Activated CD8-positive, alpha-beta memory T cell treated with anti-CD3 and anti-CD28 coated beads, Interleukin-2, amount 50 U/mL, for 24 hours (primary cell): ENCODE measurements around the gene SLC6A6.

Experiments
- DNase-seq: peaks from one replicate; pipeline ENCODE4 v3.0.0-alpha.2; 2020; ENCODE audit errors: extremely low read depth

Gene SLC6A6

DNA sequence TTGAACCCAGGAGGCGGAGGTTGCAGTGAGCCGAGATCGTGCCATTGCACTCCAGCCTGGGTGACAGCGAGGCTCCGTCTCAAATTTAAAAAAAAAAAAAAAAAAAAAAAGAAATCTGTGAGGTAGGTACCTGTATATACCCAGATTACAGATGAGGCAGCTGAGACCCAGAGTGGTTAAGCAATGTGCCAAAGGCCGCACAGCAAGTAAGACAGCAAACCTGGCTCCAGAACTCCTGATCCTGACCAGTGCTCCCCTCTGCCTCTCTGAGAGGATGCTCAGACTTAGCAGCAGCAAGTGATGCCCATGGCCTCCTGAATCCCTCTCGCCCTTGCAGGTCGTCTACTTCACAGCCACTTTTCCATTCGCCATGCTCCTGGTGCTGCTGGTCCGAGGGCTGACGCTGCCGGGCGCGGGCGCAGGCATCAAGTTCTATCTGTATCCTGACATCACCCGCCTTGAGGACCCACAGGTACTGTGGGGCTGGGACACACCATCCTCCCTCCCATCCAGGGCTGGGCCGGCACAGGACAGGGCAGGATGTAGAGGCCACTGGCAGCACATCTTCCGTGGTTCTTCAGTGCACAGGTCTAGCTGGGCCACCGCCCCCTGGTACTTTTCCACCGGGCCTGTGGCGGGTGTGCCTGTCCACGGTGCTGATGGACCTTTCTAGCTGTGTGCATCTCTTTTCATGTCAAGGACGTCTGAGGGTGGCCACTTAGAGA, 63.9 kb downstream of the SLC6A6 start:
- no peak for DNase-seq

DNA sequence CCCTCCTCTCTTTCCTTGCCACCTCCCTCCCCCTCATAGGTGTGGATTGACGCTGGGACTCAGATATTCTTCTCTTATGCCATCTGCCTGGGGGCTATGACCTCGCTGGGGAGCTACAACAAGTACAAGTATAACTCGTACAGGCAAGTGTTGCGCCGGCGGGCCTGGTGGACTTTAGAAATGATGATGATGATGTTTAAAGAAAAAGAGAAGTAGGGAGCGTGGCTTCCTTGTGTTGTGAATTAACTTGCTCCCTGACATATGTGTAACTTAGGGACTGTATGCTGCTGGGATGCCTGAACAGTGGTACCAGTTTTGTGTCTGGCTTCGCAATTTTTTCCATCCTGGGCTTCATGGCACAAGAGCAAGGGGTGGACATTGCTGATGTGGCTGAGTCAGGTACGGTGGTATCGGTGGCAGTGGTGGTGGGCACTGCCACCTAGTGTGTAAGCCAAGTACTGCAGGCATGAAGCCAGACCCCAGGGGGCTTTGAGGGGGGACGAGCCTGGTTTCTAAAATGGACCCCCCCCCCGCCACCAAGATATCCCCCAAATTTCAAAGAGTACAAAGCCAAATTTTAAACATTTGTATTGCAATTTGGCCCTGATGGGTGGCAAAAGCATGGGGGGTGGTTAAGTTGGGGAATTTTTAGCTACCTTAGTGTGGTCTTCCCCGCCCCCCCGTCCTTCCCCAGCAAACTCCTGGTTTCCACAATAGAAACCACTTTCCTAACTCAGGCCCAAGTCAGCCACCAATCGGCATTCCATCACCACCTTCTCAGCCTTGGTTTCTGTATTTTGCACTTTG, 65.6 kb downstream of the SLC6A6 start:
- no peak for DNase-seq

- DNase-seq, result no peak
Measured at GRCh38 chr3:14468621-14468981, 66.2 kb downstream of the SLC6A6 start.

GRCh38 chr3:14470461-14470860, 68.1 kb downstream of the SLC6A6 start:
- no peak for DNase-seq

DNA sequence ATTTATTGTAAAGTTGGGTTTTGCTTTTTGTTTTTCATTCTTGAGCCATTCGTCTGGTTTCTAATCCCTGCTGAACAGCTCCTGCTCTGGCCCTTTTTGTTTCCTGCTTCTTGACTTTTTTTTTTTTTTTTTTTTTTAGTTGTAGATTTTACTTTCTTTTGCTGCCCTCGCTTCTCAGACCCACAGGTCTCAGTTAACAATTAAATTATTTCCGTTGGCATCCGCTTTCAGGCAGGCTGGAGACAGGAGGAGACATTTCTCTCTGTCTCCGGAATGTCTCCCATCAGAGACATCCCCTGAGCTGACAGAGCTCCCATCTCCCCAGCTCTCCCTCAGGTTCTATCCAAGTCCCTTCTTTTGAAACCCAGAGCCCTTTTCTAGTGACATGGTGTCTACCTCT, 68.6 kb downstream of the SLC6A6 start:
- no peak for DNase-seq

DNA sequence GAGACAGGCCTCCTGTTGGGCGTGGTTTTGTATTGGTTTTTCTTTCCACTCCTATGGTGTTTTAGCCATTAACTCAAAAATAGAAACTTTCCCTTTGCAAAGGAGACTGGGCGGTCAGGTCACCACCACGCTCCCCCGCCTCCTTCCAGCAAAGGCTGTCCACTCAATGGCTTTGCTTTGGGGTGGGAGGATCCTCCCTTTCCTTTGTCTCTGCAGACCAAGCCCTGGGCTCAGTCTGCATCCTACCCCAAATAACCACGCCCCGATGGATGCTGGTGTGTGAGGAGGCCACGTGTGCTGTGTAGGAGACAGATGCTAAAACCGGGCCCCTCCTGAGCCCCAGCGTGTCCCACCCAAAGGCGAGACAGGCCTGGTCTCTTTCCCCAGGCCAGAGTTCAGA, 69.3 kb downstream of the SLC6A6 start:
- DNase-seq, result no peak

- DNase-seq, result no peak
Measured at GRCh38 chr3:14472471-14473351, 70.3 kb downstream of the SLC6A6 start.

DNA sequence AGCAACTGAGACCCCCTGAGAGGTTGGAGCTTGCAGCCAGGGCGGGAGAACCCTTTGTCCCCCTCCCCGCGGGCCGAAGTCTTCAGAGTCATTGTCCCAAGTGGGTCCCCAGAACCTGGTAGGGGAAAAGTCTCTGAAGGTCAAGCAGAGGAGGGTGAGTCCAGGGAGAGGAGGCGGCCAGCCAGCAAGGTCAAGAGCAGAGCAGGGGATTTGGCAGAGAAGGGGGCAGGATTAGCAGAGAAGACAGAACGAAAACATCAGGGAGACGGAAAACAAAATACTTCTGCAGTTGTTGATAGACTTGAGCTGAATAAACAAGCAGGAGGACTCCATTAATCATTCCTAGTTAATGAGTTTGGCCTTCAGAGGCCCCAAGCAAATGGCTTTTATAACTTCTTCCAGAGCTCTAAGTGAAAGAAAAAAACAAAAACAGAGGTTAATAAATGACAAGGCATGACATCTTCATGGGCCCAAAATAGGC, 71.0 kb downstream of the SLC6A6 start:
- DNase-seq, result no peak

- no peak for DNase-seq
Measured at GRCh38 chr3:14474363-14475081, 72.1 kb downstream of the SLC6A6 start.

- no peak for DNase-seq
Measured at GRCh38 chr3:14475621-14476020, 73.2 kb downstream of the SLC6A6 start.

DNA sequence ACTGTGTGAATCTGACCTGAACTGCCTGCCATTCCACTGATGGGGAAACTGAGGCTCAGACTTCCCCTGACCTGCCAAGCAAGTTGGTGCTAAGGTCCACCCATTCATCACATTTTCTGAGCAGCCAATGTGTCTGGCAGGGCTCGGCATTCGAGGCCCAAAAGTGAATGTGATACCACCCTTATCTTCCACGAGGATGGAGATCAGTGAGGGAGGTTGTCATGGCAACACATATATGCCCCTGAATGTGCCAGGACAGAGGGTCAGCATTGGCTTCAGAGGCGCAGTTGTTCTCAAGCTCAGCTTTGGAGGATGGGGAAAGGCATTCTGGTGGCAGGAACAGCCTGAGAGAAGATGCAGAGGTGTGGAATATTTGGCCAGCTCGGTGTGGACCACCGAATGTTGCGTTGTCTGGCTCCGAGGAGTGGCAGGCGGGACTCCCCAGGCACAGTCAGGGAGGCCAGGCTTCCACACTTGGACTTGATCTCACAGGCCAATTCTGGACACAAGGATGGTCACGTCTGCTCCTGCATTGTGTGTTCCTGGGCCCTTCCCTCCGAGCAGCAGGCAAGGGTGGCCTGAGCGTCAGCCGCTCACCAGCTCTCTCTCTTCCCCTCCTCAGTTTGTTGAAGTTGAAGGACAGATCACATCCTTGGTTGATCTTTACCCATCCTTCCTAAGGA, 74.3 kb downstream of the SLC6A6 start:
- no peak for DNase-seq

DNA sequence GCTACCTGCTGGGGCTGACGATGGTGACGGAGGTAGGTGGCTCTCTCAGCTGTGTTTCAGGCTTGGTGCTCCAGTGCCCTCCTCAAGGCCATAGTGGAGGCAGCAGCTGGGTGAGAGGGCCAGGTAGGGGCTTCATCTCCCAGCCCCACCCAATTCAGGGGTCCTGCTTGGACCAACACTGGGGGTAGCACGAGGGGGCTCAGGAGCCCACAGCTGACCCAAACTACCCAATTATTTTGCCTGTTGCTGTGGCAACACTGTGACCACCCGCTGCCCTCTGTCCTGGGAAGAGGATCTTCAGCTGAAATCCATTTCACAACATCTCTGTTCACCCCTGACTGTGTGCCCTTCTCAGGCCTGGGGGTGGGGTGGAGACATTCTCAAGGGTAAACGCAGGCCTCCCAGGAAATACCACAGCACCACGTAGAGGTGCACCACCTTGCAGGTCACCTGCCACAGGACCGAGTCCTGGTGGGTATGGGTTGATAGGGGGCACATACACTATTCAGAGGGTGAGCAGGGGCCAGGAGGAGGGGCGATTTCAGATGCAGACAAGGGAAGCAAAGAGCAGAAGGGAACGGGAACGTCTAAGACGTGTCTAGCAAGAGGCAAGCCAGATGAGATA, 75.0 kb downstream of the SLC6A6 start:
- DNase-seq, result no peak

- no peak for DNase-seq
Measured at GRCh38 chr3:14478956-14479550, 76.6 kb downstream of the SLC6A6 start.

GRCh38 chr3:14479591-14479990, 77.2 kb downstream of the SLC6A6 start:
- no peak for DNase-seq

DNA sequence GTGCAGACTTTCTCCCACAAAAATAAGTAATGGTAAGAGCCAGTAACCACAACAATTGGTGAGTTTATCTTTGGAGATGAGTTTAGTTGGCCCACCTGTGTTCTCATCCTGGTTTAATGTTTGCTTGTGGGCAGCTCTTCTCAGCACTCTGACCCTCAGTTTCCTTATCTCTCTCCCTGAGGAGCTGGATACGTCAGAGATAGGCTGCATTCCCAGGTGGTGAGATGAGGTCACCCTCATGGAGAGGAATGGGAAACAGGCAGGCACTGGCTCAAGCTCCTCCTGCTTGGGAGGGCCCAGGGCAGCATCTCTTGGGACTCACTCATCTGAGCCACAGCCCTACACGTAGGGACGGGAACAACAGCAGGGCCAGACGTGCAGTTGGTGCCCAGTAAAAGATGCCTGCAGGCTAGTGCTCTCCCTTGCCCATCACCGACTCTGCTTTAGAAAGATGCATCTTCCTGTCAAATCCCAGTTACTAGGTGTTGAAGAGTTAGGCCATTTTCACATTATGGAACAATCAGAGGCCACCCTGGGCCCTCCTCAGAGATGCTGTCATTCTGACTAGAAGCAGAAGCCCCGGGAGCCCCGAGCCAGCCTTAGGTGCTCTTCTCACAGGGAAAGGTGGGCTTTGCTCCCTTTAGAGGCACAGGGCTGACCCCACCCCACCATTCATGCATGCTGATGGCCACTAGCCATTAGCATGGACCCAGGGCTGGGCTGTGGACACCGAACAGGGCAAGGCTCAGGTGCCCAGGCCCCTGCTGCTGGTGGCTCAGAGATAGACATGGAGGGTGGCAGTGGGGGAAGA, 78.0 kb downstream of the SLC6A6 start:
- no peak for DNase-seq

DNA sequence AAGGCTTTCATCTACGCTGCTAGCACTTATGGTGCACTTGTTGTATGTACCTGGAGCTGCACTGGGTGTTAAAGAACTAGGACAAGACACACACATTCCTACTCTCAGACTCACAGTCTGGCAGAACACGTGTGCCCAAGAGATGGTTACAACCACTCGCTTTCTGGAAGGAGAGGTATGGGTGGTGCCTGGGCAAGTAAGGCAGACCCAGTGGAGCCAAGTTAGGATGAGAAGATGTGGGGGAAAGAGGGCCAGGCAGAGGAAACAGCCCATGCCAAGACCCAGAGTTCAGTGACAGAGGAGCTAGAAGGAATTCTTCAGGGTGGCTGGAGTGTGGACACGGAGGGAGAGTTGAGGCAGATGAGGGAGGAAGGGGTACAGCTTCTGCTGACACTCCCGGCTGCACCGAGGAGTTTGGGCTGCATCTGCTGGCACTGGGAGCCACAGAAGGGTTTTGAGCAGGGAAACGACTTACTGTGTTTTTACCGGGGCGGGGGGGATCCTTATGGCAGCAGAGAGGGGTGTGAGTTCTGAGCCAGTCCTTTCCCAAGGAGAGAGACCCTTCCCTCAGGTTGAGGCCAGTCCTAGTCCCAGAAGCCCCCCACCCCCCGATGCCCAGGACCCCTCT, 78.7 kb downstream of the SLC6A6 start:
- no peak for DNase-seq

DNA sequence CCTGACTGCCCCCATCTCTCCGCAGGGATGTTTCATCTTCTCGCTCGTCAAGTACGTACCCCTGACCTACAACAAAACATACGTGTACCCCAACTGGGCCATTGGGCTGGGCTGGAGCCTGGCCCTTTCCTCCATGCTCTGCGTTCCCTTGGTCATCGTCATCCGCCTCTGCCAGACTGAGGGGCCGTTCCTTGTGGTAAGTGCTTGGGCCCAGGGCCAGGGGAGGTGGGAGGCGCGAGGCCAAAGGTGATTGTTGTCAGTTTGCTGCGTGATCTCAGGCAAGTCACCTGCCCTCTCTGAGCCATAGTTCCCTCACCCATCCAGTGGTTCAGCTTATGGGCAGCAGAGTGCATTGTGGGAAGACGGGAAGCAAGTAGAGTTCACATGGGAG, 79.2 kb downstream of the SLC6A6 start:
- no peak for DNase-seq

DNA sequence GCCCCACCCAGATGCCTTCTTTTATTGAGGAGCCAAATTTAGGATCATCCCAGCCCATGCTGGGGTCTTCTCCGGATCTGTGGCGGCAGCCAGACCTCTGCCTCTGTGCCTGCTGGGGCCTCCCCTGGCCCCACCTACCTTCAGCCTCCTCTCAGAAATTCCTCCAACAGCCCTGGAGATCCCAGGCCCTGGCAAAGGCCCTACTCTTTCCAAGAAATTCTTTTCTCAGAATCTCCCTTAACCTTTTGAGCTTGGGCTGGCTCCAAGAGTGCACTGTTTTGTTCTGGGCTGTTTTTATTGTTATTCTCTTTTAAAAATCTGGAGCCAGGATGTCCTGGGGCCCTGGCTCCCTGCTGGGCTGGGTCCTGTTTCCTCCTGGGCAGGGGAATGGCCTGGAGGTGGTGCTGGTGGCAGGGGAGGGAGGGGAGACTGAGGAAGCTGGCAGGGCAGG, 79.9 kb downstream of the SLC6A6 start:
- no peak for DNase-seq

DNA sequence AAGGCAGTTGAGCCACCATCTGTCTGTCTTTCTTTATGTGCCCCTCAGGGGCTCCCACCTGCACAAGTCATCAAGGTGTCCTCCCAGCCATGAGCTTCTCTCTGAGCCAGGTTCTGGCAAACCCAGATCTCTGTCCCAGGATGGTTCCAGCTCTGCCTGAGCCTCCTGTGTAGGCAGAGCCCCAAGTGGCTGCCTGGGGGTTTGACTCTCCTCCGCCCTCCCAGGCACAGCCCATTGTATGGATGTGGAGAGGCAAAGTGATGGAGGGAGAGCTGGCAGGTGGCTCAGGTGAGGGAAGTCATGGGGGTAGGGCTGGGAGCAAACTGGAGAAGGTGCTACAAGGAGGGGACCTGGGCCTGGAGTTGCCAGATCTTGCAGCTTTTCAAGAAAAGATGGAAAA, 80.9 kb downstream of the SLC6A6 start:
- DNase-seq, result no peak
